ENCODE data around the gene YEATS2. TPM values are rescaled to one million over a fixed set of nuclear protein-coding genes. Genes with fewer than 3 reads are reported as not detected.

The YEATS2 gene
- polyA plus RNA-seq, 1 donor (not counting 4 experiments of a cell fraction or from before 2014, with no cell fraction given): 21.7 TPM

DNA sequence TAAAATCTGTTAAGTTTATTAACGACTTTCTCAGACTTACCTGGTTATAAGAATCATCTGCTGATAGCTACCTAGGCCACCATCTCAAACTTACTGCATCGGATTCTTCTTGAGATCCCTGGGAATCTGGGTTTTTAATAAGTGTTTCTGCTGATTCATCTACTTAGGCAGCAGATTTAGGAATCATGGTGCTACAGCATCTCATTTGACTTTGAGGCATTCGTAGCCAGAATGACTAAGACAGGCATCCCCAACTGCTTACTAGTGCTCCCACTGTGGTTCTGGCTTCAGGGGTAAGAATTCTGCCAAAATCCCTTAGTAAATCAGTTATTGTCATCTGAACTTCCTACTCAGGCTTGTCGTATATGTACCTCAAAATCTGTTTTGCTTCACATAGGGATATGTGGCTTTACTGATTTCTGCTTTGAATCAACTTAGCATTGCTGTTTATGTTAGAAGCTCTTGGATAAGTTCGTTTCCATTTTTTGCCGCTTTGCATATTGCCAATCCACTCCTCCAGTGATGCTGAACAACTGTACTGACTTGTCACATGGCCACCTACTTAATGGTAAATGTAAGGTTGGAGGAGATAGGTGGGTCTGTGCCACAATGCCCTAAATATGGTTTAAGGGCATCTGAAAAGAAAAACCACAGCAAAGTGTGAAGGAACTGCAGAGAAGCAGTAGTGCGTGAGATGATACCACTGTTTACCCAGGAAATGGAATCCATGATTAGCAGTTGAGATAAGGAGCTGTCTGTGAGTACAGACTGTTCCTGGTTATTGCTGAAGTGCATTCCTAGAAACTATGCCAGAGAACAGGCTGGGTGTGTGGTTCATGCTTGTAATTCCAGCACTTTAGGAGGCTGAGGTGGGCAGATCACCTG is 67.5 kb downstream of the YEATS2 start:
- H3K79me2 ChIP-seq (ENCODE audit: control insufficient read depth, insufficient read depth, low read length): no peaks in the 10 kb centered on the region
- H3K9me3 ChIP-seq (ENCODE audit: control insufficient read depth, low read depth, low read length): no peaks in the 10 kb centered on the region
- H2AFZ ChIP-seq (ENCODE audit: control insufficient read depth, low read length): no peak overlapping the region
- peaks cover 8 to 19% of the 10 kb centered on the region in 2 experiments for H3K36me3 ChIP-seq (ENCODE audit: control insufficient read depth in 2 of 2, extremely low read depth in 1 of 2, insufficient read depth in 2 of 2, low read length in 2 of 2)
- H3K9ac ChIP-seq (ENCODE audit: control insufficient read depth, extremely low read depth, insufficient read depth, low read length): no peak overlapping the region
- H3K4me2 ChIP-seq (ENCODE audit: control insufficient read depth, extremely low read depth, insufficient read depth, low read depth, low read length): no peak overlapping the region
- H3K27ac ChIP-seq (ENCODE audit: control insufficient read depth, insufficient read depth, low read length): no peak overlapping the region
- FAIRE-seq (peak; percentile 9), DNase-seq (ENCODE audit: low read depth, low spot score) (no peak)
- H3K9me1 ChIP-seq (ENCODE audit: control insufficient read depth, extremely low read depth, insufficient read depth, low read length): no peaks in the 10 kb centered on the region
- dilution Hi-C loops (cut with MboI; ENCODE audit: extremely low pct_ligation_motif_present, low sequenced_read_pairs): no loop called here
- H3K4me1 ChIP-seq (ENCODE audit: control insufficient read depth, extremely low read depth, insufficient read depth, low read length): no peaks in the 10 kb centered on the region
- no peaks in the 10 kb centered on the region for H3K27me3 ChIP-seq (ENCODE audit: control insufficient read depth, extremely low read depth, insufficient read depth, low read length)
- TF ChIP-seq, protein P1, sequence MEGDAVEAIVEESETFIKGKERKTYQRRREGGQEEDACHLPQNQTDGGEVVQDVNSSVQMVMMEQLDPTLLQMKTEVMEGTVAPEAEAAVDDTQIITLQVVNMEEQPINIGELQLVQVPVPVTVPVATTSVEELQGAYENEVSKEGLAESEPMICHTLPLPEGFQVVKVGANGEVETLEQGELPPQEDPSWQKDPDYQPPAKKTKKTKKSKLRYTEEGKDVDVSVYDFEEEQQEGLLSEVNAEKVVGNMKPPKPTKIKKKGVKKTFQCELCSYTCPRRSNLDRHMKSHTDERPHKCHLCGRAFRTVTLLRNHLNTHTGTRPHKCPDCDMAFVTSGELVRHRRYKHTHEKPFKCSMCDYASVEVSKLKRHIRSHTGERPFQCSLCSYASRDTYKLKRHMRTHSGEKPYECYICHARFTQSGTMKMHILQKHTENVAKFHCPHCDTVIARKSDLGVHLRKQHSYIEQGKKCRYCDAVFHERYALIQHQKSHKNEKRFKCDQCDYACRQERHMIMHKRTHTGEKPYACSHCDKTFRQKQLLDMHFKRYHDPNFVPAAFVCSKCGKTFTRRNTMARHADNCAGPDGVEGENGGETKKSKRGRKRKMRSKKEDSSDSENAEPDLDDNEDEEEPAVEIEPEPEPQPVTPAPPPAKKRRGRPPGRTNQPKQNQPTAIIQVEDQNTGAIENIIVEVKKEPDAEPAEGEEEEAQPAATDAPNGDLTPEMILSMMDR (optimal IDR thresholded peaks at IDR 0.05 in 1 of 3, IDR thresholded peaks at IDR 0.05 in 1 of 3, conservative IDR thresholded peaks at IDR 0.05 in 1 of 3; ENCODE audit: extremely low read depth in 1 of 3, insufficient read depth in 2 of 3, low read length in 3 of 3): no peak
- no peak for TF ChIP-seq EZH2 (IDR thresholded peaks at IDR 0.05; ENCODE audit: low read length)
- no peaks in the 10 kb centered on the region for H4K20me1 ChIP-seq (ENCODE audit: control insufficient read depth, extremely low read depth, insufficient read depth, low read length)
- no peak overlapping the region for H3K4me3 ChIP-seq (ENCODE audit: control insufficient read depth in 2 of 3, extremely low read depth in 1 of 3, insufficient read depth in 2 of 3, low read depth in 1 of 3, low read length in 3 of 3)

- Histone ChIP-seq H3K4me2 (ENCODE audit: control insufficient read depth, extremely low read depth, insufficient read depth, low read depth, low read length) (no peak overlapping the region), H3K4me3 (ENCODE audit: control insufficient read depth in 2 of 3, extremely low read depth in 1 of 3, insufficient read depth in 2 of 3, low read depth in 1 of 3, low read length in 3 of 3) (no peak overlapping the region), H2AFZ (ENCODE audit: control insufficient read depth, low read length) (no peak overlapping the region), H3K27ac (ENCODE audit: control insufficient read depth, insufficient read depth, low read length) (no peak overlapping the region), H3K4me1 (ENCODE audit: control insufficient read depth, extremely low read depth, insufficient read depth, low read length) (no peaks in the 10 kb centered on the region), H3K79me2 (ENCODE audit: control insufficient read depth, insufficient read depth, low read length) (no peaks in the 10 kb centered on the region), H3K9me3 (ENCODE audit: control insufficient read depth, low read depth, low read length) (no peaks in the 10 kb centered on the region), H3K36me3 (ENCODE audit: control insufficient read depth in 2 of 2, extremely low read depth in 1 of 2, insufficient read depth in 2 of 2, low read length in 2 of 2) (peaks cover 9 to 19% of the 10 kb centered on the region in 2 experiments), H3K9ac (ENCODE audit: control insufficient read depth, extremely low read depth, insufficient read depth, low read length) (no peak overlapping the region), H4K20me1 (ENCODE audit: control insufficient read depth, extremely low read depth, insufficient read depth, low read length) (no peaks in the 10 kb centered on the region), H3K9me1 (ENCODE audit: control insufficient read depth, extremely low read depth, insufficient read depth, low read length) (no peaks in the 10 kb centered on the region), H3K27me3 (ENCODE audit: control insufficient read depth, extremely low read depth, insufficient read depth, low read length) (no peaks in the 10 kb centered on the region)
- FAIRE-seq: no peak
- TF ChIP-seq, protein P1 (optimal IDR thresholded peaks at IDR 0.05 in 1 of 3, IDR thresholded peaks at IDR 0.05 in 1 of 3, conservative IDR thresholded peaks at IDR 0.05 in 1 of 3; ENCODE audit: extremely low read depth in 1 of 3, insufficient read depth in 2 of 3, low read length in 3 of 3): no peak
- no peak for TF ChIP-seq EZH2 (IDR thresholded peaks at IDR 0.05; ENCODE audit: low read length)
- no peak for DNase-seq (ENCODE audit: low read depth, low spot score)
- dilution Hi-C loops (cut with MboI; ENCODE audit: extremely low pct_ligation_motif_present, low sequenced_read_pairs): no loop called here
Observed at GRCh38 chr3:183766107-183766506, 68.5 kb downstream of the YEATS2 start.
